HepG2 (cell line): ENCODE results near the gene PCYT2. TPM values are rescaled to one million over a fixed set of nuclear protein-coding genes. Genes with fewer than 3 reads are reported as not detected.
A peak's percentile ranks its signal among the peaks of the same experiment; 100 is the strongest.

ENCODE experiments used
- AGO2 ChIP-seq: fragments of 200-400 bp; formaldehyde crosslinking; optimal IDR thresholded peaks from 2 replicates; pipeline ENCODE3; 2017; ENCODE audit warnings: mild to moderate bottlenecking, low read depth, low read length, moderate library complexity
- ARNTL ChIP-seq: sonication (generic); formaldehyde crosslinking; IDR thresholded peaks from 2 replicates; pipeline ENCODE4 v1.4.0; 2020; ENCODE audit warnings: mild to moderate bottlenecking, missing genetic modification reagents
- CBFB ChIP-seq: sonication (generic); formaldehyde crosslinking; IDR thresholded peaks from 2 replicates; pipeline ENCODE4 v1.4.0; 2020; ENCODE audit warnings: missing genetic modification reagents
- DRAP1 ChIP-seq: IDR thresholded peaks from 2 replicates; pipeline ENCODE4 v1.6.1; 2016; ENCODE audit warnings: missing genetic modification reagents, missing compliant biosample characterization
- EED ChIP-seq: sonication (generic); formaldehyde crosslinking; IDR thresholded peaks from 2 replicates; pipeline ENCODE4 v1.5.0; 2020; ENCODE audit warnings: mild to moderate bottlenecking, missing genetic modification reagents
- FOXO1 ChIP-seq: sonication (generic); formaldehyde crosslinking; IDR thresholded peaks from 2 replicates; pipeline ENCODE4 v1.4.0; 2020; ENCODE audit warnings: missing genetic modification reagents
- IKZF1 ChIP-seq: fragments of 450-650 bp; IDR thresholded peaks from 2 replicates; pipeline ENCODE4 v1.7.1; 2016
- JUND ChIP-seq: sonication (generic); formaldehyde crosslinking; IDR thresholded peaks from 2 replicates; pipeline ENCODE4 v1.8.0; 2022; ENCODE audit warnings: mild to moderate bottlenecking, missing genetic modification reagents
- KAT7 ChIP-seq: IDR thresholded peaks from 2 replicates; pipeline ENCODE4 v1.6.1; 2018; ENCODE audit warnings: borderline replicate concordance, missing compliant biosample characterization
- MBNL3 ChIP-seq: fragments of 250-450 bp; sonication (Bioruptor Pico); conservative IDR thresholded peaks from 2 replicates; pipeline ENCODE4 v1.8.0; 2022; ENCODE audit warnings: mild to moderate bottlenecking, inconsistent platforms
- NCOA5 ChIP-seq: sonication (generic); formaldehyde crosslinking; IDR thresholded peaks from 2 replicates; pipeline ENCODE4 v1.4.0; 2020; ENCODE audit warnings: missing genetic modification reagents
- NONO ChIP-seq, 2 experiments: fragments of 450-650 bp in 1 of 2; sonication (generic) in 1 of 2; formaldehyde crosslinking in 1 of 2; IDR thresholded peaks in 1 of 2; conservative IDR thresholded peaks in 1 of 2; 2 replicates each; pipeline versions ENCODE4 v1.6.1 to v1.8.0; 2017 to 2022; ENCODE audit warnings: mild to moderate bottlenecking in 1 of 2, missing genetic modification reagents in 1 of 2, moderate library complexity in 1 of 2
- RBM22 ChIP-seq: fragments of 200-400 bp; formaldehyde crosslinking; optimal IDR thresholded peaks from 2 replicates; pipeline ENCODE3; 2017; ENCODE audit warnings: mild to moderate bottlenecking, low read length, moderate library complexity
- RBM39 ChIP-seq: fragments of 200-400 bp; formaldehyde crosslinking; IDR thresholded peaks from one replicate; pipeline ENCODE4 v1.6.1; 2018; ENCODE audit warnings: antibody characterized with exemption, mild to moderate bottlenecking, low read depth, low read length; ENCODE audit not compliant: poor library complexity, severe bottlenecking
- SOX6 ChIP-seq, 2 experiments: fragments of 450-650 bp in 1 of 2; sonication (generic) in 1 of 2; formaldehyde crosslinking in 1 of 2; IDR thresholded peaks; 2 replicates each; pipeline versions ENCODE4 v1.4.0 to v1.6.1; 2017 to 2020; ENCODE audit warnings: antibody characterized with exemption in 1 of 2, mild to moderate bottlenecking in 1 of 2, missing genetic modification reagents in 1 of 2
- TERF1 ChIP-seq: sonication (generic); formaldehyde crosslinking; IDR thresholded peaks from 2 replicates; pipeline ENCODE4 v1.8.0; 2022; ENCODE audit warnings: mild to moderate bottlenecking, missing genetic modification reagents, moderate library complexity
- THAP11 ChIP-seq: IDR thresholded peaks from 2 replicates; pipeline ENCODE4 v1.6.1; 2016; ENCODE audit warnings: missing biosample characterization, missing genetic modification reagents
- UBTF ChIP-seq: sonication (generic); formaldehyde crosslinking; IDR thresholded peaks from 2 replicates; pipeline ENCODE4 v1.4.0; 2020; ENCODE audit warnings: mild to moderate bottlenecking, missing genetic modification reagents
- ZBTB7A ChIP-seq: sonication (generic); formaldehyde crosslinking; IDR thresholded peaks from 2 replicates; pipeline ENCODE4 v1.8.0; 2022; ENCODE audit warnings: mild to moderate bottlenecking, missing genetic modification reagents
- ZNF333 ChIP-seq: sonication (generic); formaldehyde crosslinking; IDR thresholded peaks from 2 replicates; pipeline ENCODE4 v1.4.0; 2020; ENCODE audit warnings: mild to moderate bottlenecking, missing genetic modification reagents, borderline replicate concordance
- ZNF441 ChIP-seq: sonication (generic); formaldehyde crosslinking; IDR thresholded peaks from 2 replicates; pipeline ENCODE4 v1.7.0; 2021; ENCODE audit warnings: missing genetic modification reagents, borderline replicate concordance
- ZNF446 ChIP-seq: sonication (generic); formaldehyde crosslinking; IDR thresholded peaks from 2 replicates; pipeline ENCODE4 v1.5.0; 2020; ENCODE audit warnings: mild to moderate bottlenecking, missing genetic modification reagents
- ZNF576 ChIP-seq: sonication (generic); formaldehyde crosslinking; IDR thresholded peaks from 2 replicates; pipeline ENCODE4 v1.4.0; 2020; ENCODE audit warnings: mild to moderate bottlenecking, missing genetic modification reagents
- ZNF615 ChIP-seq: sonication (generic); formaldehyde crosslinking; IDR thresholded peaks from 2 replicates; pipeline ENCODE4 v1.5.0; 2020; ENCODE audit warnings: mild to moderate bottlenecking, missing genetic modification reagents, borderline replicate concordance
- ZNF670 ChIP-seq: sonication (generic); formaldehyde crosslinking; IDR thresholded peaks from 2 replicates; pipeline ENCODE4 v1.8.0; 2022; ENCODE audit warnings: mild to moderate bottlenecking, missing genetic modification reagents, borderline replicate concordance
- polyA plus RNA-seq, 8 experiments: library from polyadenylated mRNA; depleted of rRNA in 3 of 8; stranded (reverse) in 7 of 8; unstranded in 1 of 8; fragments of >200 nt; fragmentation: Illumina TruSeq in 4 of 8; extraction: Trizol in 4 of 8; gene quantifications; 2 replicates each; pipeline versions ENCODE4 v1.2.1 to v1.2.3, GENCODE V29; 2011 to 2016; ENCODE audit warnings: low read depth in 4 of 8, missing spikeins in 1 of 8, mixed read lengths in 1 of 8; ENCODE audit not compliant: insufficient read depth in 1 of 8
- total RNA-seq, 5 experiments: library from RNA; depleted of rRNA; stranded (reverse); fragments of >200 nt; fragmentation: Illumina TruSeq; extraction: Trizol; gene quantifications; 2 replicates each; pipeline ENCODE4 v1.2.3, GENCODE V29; 2016; ENCODE audit warnings: low read depth in 1 of 5

PCYT2 gene
- total and polyA plus RNA-seq, 2 of the 13 experiments (the other 11 are each of a cell fraction or from before 2014, with no cell fraction given): 147 to 297 TPM

GRCh38 chr17:81902023-81902652 lies 9.1 kb downstream of the PCYT2 start, which contains the start of gene NPB (continued):
- 0 out of 2 replicates have a peak, but pooled peaks have one; percentile 4 for TF ChIP-seq EED
- no peak for TF ChIP-seq ZNF333 (CRISPR knock-in tag)
- 0 out of 2 replicates have a peak, but pooled peaks have one; percentile 6 for TF ChIP-seq ARNTL
- no peak for TF ChIP-seq MBNL3
- TF ChIP-seq JUND (CRISPR knock-in tag): peak; percentile 39; the same call in 1 of the 2 replicates
- no peak for TF ChIP-seq KAT7 (CRISPR knock-in tag)
- no peak for TF ChIP-seq FOXO1 (CRISPR knock-in tag)
- no peak for TF ChIP-seq NONO (IDR thresholded peaks at IDR 0.05)
- TF ChIP-seq NONO (CRISPR knock-in tag; conservative IDR thresholded peaks at IDR 0.05): peak; percentile 73
- peak; percentile 97 for TF ChIP-seq NCOA5 (CRISPR knock-in tag)
- TF ChIP-seq CBFB: peak; percentile 15; the same call in 1 of the 2 replicates
- TF ChIP-seq ZNF446: peak; percentile 91
- TF ChIP-seq IKZF1: no peak
- TF ChIP-seq ZNF615 (CRISPR knock-in tag): 0 out of 2 replicates have a peak, but pooled peaks have one; percentile 43
- TF ChIP-seq TERF1: no peak
- no peak for TF ChIP-seq ZBTB7A (CRISPR knock-in tag)
- TF ChIP-seq AGO2: peak; percentile 89
- TF ChIP-seq RBM22: peak; percentile 12
- TF ChIP-seq UBTF (CRISPR knock-in tag): peak; percentile 41; the same call in 1 of the 2 replicates
- TF ChIP-seq RBM39: no peak
- TF ChIP-seq DRAP1 (CRISPR knock-in tag): no peak
- TF ChIP-seq THAP11 (CRISPR knock-in tag): peak; percentile 37; the same call in 1 of the 2 replicates
- TF ChIP-seq ZNF670 (CRISPR knock-in tag): no peak
- no peak for TF ChIP-seq ZNF576 (CRISPR knock-in tag)
- TF ChIP-seq ZNF441 (CRISPR knock-in tag): peak; percentile 32; the same call in 1 of the 2 replicates
- no peak for TF ChIP-seq SOX6 (IDR thresholded peaks at IDR 0.05)
- peak; percentile 3; the same call in 1 of the 2 replicates for TF ChIP-seq SOX6 (CRISPR knock-in tag; IDR thresholded peaks at IDR 0.05)
